GM12872 (cell line): ENCODE results near the gene SHANK2.

Experiments used
- TF ChIP-seq, protein P1 (sequence below): IDR thresholded peaks from 3 replicates; pipeline ENCODE4 v1.5.1; 2011; ENCODE audit warnings: low read depth, mild to moderate bottlenecking, low read length, moderate library complexity; ENCODE audit not compliant: insufficient read depth

Gene SHANK2

DNA sequence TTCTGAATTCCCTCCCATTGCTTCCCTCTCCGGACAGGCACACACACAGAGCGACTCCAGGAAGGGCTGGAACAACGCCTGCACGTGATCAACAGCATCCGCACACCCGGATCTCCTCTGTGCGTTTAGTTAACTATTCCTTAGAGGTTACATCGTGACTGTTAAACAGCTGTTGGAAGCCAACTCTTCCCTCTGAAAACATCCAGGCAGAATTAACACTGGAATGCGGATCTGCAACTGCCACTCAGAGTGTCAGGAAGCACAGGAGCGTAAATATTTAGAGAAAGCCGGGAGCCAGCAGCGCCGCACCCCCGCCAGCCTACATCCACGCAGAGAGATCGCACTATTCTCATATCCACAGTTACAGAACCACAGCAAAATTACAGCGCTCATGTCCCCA is 46.2 kb downstream of the SHANK2 start:
- TF ChIP-seq, protein P1, sequence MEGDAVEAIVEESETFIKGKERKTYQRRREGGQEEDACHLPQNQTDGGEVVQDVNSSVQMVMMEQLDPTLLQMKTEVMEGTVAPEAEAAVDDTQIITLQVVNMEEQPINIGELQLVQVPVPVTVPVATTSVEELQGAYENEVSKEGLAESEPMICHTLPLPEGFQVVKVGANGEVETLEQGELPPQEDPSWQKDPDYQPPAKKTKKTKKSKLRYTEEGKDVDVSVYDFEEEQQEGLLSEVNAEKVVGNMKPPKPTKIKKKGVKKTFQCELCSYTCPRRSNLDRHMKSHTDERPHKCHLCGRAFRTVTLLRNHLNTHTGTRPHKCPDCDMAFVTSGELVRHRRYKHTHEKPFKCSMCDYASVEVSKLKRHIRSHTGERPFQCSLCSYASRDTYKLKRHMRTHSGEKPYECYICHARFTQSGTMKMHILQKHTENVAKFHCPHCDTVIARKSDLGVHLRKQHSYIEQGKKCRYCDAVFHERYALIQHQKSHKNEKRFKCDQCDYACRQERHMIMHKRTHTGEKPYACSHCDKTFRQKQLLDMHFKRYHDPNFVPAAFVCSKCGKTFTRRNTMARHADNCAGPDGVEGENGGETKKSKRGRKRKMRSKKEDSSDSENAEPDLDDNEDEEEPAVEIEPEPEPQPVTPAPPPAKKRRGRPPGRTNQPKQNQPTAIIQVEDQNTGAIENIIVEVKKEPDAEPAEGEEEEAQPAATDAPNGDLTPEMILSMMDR, result no peak

DNA sequence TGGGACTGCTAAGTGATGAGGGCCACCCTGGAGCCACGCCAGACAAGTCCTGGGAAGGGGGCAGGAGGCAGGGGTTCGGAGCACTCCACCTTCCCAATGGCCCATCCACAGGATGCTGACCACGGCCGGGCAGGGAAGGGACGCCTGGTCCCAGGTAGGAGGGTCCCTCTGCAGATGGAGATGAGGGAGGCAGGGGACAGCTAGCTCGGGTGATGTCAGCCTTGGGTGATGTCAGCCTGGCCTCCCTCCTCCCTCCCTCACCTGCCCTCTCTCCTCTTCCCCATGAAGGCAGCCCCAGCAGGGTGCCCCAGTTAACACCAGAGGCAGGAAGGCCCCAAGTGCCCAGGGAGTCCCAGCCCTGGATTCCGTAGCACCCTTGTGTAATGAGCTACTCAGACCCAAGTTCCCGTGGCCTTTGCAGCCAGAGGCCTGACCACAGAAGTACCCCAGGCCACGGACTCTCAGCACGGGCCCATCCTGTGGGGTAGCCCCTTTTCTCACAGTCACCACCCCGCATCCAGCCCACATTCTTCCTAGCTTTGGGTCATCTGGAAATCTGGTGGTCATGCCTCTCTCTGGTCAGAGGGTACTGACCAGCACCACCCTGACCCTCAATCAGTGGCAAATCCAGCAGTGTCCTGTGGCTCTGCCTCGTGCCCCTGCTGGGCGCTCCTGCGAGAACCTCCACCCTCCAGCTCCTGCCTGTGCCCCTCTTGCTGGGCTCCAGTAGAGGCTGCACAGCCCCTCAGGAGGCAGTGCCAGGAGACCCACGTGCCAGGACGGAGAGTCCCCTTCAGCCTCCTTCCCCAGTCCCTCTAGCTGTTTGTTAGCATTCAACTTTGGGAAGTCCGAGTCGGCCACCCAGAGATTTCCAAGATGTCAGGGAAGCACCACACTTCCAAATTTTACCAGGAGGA is 47.4 kb downstream of the SHANK2 start:
- TF ChIP-seq, protein P1, result no peak

DNA sequence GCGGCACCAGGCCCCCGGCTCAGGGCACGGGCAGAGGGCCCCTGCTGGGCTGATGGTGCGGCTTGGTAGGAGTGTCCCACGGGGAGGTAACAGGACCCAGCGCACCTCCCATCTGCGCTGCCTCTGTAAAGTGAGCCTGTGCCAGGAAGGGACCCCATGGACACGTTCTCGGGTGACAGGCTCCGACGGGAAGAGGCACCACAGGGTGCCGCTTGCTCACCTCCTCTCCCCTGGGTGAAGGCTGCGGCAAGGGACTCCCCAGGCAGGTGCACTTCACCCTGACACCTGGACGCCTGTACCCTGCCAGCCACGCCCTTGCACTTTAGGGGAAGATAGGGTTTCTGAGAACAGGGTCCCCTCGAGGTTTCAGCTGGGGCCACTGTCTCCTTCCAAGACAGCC is 48.1 kb downstream of the SHANK2 start:
- TF ChIP-seq, protein P1, result no peak

DNA sequence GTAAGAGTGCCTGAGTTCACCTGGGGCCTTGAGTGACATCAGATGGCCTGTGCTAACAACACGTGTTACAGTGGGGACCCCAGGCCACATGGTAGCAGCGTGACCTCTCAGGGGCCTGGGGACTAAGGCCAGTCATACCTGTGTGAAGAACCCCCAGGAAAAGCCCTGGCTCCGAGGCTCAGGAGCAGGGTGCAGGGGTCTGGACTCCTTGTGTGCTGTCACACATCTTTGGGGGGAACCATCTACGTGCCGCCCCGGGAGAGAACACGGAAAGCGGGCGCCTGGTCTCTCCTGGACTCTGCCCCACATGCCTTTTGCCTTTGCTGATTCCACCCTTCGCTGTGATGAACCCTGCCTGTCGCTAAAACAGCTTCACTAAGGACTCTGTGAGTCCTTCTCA is 48.7 kb downstream of the SHANK2 start:
- TF ChIP-seq, protein P1, result no peak

DNA sequence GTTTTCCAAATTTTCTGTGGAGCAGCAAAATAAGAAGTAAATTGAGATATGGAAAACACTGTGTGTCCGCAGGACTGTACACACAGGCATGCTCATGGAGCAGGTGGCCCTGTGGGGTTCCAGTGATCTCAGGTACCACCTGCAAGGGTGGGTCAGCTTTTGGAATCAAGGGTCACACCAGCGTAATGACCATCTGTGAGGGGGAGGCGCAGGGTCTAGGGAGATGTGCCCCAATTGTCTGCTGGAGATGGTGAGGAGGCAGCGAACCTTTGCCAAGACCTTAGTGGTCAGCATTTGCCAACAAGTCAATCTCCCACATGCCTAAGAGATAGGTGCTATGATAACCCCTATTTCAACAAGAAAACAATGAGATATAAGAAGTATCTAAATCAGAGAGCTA is 49.4 kb downstream of the SHANK2 start:
- TF ChIP-seq, protein P1, result no peak

DNA sequence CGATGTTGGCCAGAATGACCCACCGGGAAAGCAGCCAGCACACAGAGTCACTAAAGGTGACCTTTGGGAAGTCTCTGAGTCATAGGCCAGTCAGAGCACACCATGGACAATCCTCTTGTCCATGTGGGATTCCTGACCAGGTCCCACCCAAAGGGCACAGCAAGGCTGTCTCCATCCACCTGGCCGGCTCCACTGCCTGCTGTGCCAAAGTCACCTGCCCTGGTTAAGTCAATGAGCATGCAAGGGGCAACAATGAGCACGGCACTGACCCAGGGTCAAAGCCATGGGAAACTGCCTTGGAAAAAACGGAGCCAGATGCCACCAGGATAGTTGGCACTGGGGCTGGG is 49.8 kb downstream of the SHANK2 start:
- TF ChIP-seq, protein P1, result no peak
